T-cell (primary cell): ENCODE data around the gene ZNF672. TPM values are rescaled to one million over a fixed set of nuclear protein-coding genes. Genes with fewer than 3 reads are reported as not detected.
"Not testable (repeated sequence)": the region's sequence is repeated elsewhere in the genome, so short reads cannot be mapped to it uniquely, and the experiment has no call there.

Experiments used
- ATAC-seq, 4 experiments: fragments of 200-7000 bp in 3 of 4; fragments of 150-1000 bp in 1 of 4; cut with Tn5 transposase; replicated peaks in 1 of 4; 1 replicate in 3 of 4; 2 replicates in 1 of 4; pipeline ENCODE4 v1.10.0; 2021; ENCODE audit warnings: moderate library complexity in 3 of 4, mild to moderate bottlenecking in 2 of 4, moderate number of reproducible peaks in 1 of 4
- CTCF ChIA-PET, 2 donors: fragments of 300-600 bp; sonication (Branson Sonifier 250); formaldehyde crosslinking; loops; one replicate each; lab custom pipeline; 2022; ENCODE audit warnings: antibody characterized with exemption in 2 of 2; lab: Charles Lee
- POLR2A ChIA-PET, 2 donors: fragments of 300-600 bp; sonication (Branson Sonifier 250); formaldehyde crosslinking; loops; one replicate each; lab custom pipeline; 2022; ENCODE audit warnings: antibody characterized with exemption in 2 of 2; lab: Charles Lee
- DNase-seq, 35 experiments: peaks; one replicate each; pipeline versions ENCODE4 v3.0.0 to v3.0.0-alpha.2; 2013 to 2023
- H3K27ac ChIP-seq: one replicate; pipeline ENCODE4 v1.5.1; 2013; ENCODE audit warnings: low read length
- H3K27me3 ChIP-seq, 2 experiments: replicated peaks in 1 of 2; 1 replicate in 1 of 2; 2 replicates in 1 of 2; pipeline versions ENCODE4 v1.6.1 to v1.7.0; 2013; ENCODE audit warnings: low read length in 1 of 2, mixed read lengths in 1 of 2; ENCODE audit not compliant: control insufficient read depth in 2 of 2, insufficient read depth in 2 of 2; ENCODE audit errors: extremely low read depth in 1 of 2
- H3K36me3 ChIP-seq, 2 donors: 1 replicate in 1 of 2; 2 replicates in 1 of 2; pipeline versions ENCODE4 v1.6.1 to v1.7.0; 2013; ENCODE audit warnings: low read length in 1 of 2; ENCODE audit not compliant: control insufficient read depth in 2 of 2, insufficient read depth in 1 of 2; ENCODE audit errors: extremely low read depth in 1 of 2
- H3K4me1 ChIP-seq, 2 experiments: 1 replicate in 1 of 2; 2 replicates in 1 of 2; pipeline versions ENCODE4 v1.6.1 to v1.7.0; 2013; ENCODE audit warnings: low read length in 2 of 2, mixed read lengths in 1 of 2; ENCODE audit not compliant: insufficient read depth in 2 of 2, control insufficient read depth in 1 of 2; ENCODE audit errors: extremely low read depth in 1 of 2
- H3K4me3 ChIP-seq, 2 donors: 1 replicate in 1 of 2; 2 replicates in 1 of 2; pipeline versions ENCODE4 v1.5.1 to v1.7.0; 2013; ENCODE audit warnings: mild to moderate bottlenecking in 2 of 2, low read length in 1 of 2, moderate library complexity in 1 of 2; ENCODE audit not compliant: control insufficient read depth in 1 of 2; ENCODE audit errors: extremely low read depth in 1 of 2
- H3K9me3 ChIP-seq: 2 replicates; pipeline ENCODE4 v1.7.0; 2013
- H3K27ac Mint-ChIP-seq, 2 donors: one replicate each; pipeline ENCODE4 v1.8.0; 2020 to 2021; ENCODE audit warnings: mild to moderate bottlenecking in 2 of 2, mixed read lengths in 2 of 2
- H3K27me3 Mint-ChIP-seq, 2 donors: one replicate each; pipeline ENCODE4 v1.8.0; 2021 to 2022; ENCODE audit warnings: mixed read lengths in 2 of 2
- H3K36me3 Mint-ChIP-seq: one replicate; pipeline ENCODE4 v1.8.0; 2021; ENCODE audit warnings: mixed read lengths
- H3K4me1 Mint-ChIP-seq, 3 donors: one replicate each; pipeline ENCODE4 v1.8.0; 2020 to 2022; ENCODE audit warnings: mixed read lengths in 3 of 3, mild to moderate bottlenecking in 1 of 3
- H3K4me3 Mint-ChIP-seq, 3 donors: one replicate each; pipeline ENCODE4 v1.8.0; 2020 to 2022; ENCODE audit warnings: mild to moderate bottlenecking in 3 of 3, mixed read lengths in 3 of 3, moderate library complexity in 3 of 3
- H3K9me3 Mint-ChIP-seq, 3 donors: one replicate each; pipeline ENCODE4 v1.8.0; 2020 to 2022; ENCODE audit warnings: mixed read lengths in 3 of 3
- WGBS: methylation state at CpG from one replicate; pipeline ENCODE4 v1.1.5; 2013; ENCODE audit warnings: missing lambda C conversion rate; ENCODE audit not compliant: insufficient coverage; 5-methylcytosine and 5-hydroxymethylcytosine counted together
- total RNA-seq, 35 experiments: library from RNA in 6 of 35; stranded (reverse) in 6 of 35; fragments of 120-200 nt in 1 of 35; gene quantifications; one replicate each; pipeline versions ENCODE4 v1.2.1 to v1.2.4 and lab custom pipeline; 2013 to 2026

ZNF672 gene
- total RNA-seq (10 to 100 TPM; 27.7 to 46.7 (median 42.1) TPM), total RNA-seq (lab: John Stamatoyannopoulos, UW) (30.1 to 64.0 (median 49.3) reads per million in 29 experiments)
- 27.5 TPM for total RNA-seq (2013)

GRCh38 chr1:248837781-248838356 lies at the start of gene ZNF672:
TSS of gene ZNF672 (plus strand) at chr1:248838224. CDS start at chr1:248847275, 9,051 bp downstream.
- ChIA-PET POLR2A (interaction anchor here (0.5 to 1.4 kb wide), 9 partner anchors 9 to 76 kb away, joined by 3 to 11 read pairs (median 3); partner anchors contain the start of genes SH3BP5L (in 1 of the 2) and ZNF692 (in 1 of the 2)), CTCF (interaction anchor here (0.8 to 2.3 kb wide), 6 partner anchors 9 to 89 kb away, joined by 3 to 14 read pairs (median 4); partner anchors contain the start of genes SH3BP5L (in 1 of the 2) and ZNF692 (in 1 of the 2))
- under 1% methylated on average over 48 of the region's 48 CpGs for WGBS
- Histone ChIP-seq H3K4me1 (peaks cover 5 to 32% of the 10 kb centered on the region in 2 experiments), H3K27me3 (peaks cover 0 to 3% of the 10 kb centered on the region in 2 experiments), H3K4me3 (peak within 1 kb of the TSS; percentile 79 to 87), H3K9me3 (no peaks in the 10 kb centered on the region), H3K36me3 (no peaks in the 10 kb centered on the region), H3K27ac (peak within 1 kb of the TSS; percentile 97)
- Mint-ChIP-seq H3K27me3 (peaks cover 0 to 4% of the 10 kb centered on the region in 2 donors), H3K27ac (peak within 1 kb of the TSS; percentile 95 to 99), H3K9me3 (no peaks in the 10 kb centered on the region), H3K4me3 (no peak within 1 kb of the TSS), H3K4me1 (peaks cover 27 to 36% (median 29%) of the 10 kb centered on the region in 3 donors), H3K36me3 (no peaks in the 10 kb centered on the region)
- ATAC-seq, result peak; percentile 86 to 90 (median 86)
- peak; percentile 85 to 94 (median 91) for DNase-seq

DNA sequence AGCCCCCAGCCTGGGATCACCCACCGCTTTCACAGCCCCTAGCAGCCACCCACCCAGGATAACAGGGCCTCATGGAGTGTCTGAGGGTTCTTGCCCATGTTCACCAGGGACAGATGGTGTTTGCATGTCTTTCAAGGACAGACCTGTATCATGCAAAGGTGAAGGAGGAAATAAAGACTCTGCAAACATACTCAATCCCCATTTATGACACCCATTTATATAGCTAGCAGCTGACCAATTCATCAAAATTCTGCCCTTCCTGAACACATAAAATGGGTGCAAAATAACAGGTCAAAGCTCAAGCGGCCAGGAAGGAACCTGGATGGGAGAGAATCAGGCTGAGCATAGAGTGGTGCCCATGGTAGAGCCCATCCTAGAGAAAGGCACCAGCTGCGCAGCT lies 49.7 kb upstream of the ZNF672 start:
- H3K27me3 Mint-ChIP-seq, result peaks cover 2 to 10% of the 10 kb centered on the region in 2 donors
- H3K27me3 ChIP-seq, result peaks cover 0 to 21% of the 10 kb centered on the region in 2 experiments
- no peak for DNase-seq
- H3K27ac Mint-ChIP-seq, result no peak overlapping the region
- no peaks in the 10 kb centered on the region for H3K36me3 ChIP-seq
- no peak overlapping the region for H3K4me3 Mint-ChIP-seq
- no peak overlapping the region for H3K4me3 ChIP-seq
- ChIA-PET CTCF (no interaction called here), POLR2A (no interaction called here)
- H3K36me3 Mint-ChIP-seq, result no peaks in the 10 kb centered on the region
- ATAC-seq, result no peak
- H3K4me1 Mint-ChIP-seq, result no peaks in the 10 kb centered on the region
- no peaks in the 10 kb centered on the region for H3K9me3 ChIP-seq
- 75% methylated on average over 2 of the region's 3 CpGs for WGBS
- no peaks in the 10 kb centered on the region for H3K4me1 ChIP-seq
- H3K9me3 Mint-ChIP-seq, result no peaks in the 10 kb centered on the region
- no peak overlapping the region for H3K27ac ChIP-seq

- not testable (repeated sequence) for H3K9me3 Mint-ChIP-seq
Observed at GRCh38 chr1:248789337-248789736, 48.7 kb upstream of the ZNF672 start.

DNA sequence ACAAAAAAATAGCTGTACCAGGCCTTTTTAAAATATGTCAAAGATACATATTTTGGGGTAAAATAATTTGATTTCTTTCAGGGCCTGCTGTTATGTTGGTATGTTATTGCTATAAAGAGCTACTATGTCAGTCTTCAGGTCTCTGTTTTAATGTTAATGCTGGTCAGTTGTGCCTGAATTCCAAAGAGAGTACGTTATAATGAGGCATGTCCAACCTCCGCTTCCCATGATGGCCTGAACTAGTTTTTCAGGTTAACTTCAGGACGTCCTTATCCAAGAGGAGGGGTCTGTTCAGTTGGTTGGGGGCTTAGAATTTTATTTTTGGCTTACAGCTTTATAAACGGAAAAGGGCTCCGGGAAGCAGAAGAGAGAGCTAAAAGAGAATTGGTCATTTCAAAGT lies 47.6 kb upstream of the ZNF672 start:
- Histone ChIP-seq H3K27me3 (peaks cover 0 to 10% of the 10 kb centered on the region in 2 experiments), H3K27ac (no peak overlapping the region), H3K4me1 (no peaks in the 10 kb centered on the region), H3K9me3 (no peaks in the 10 kb centered on the region), H3K36me3 (no peaks in the 10 kb centered on the region), H3K4me3 (no peak overlapping the region)
- ATAC-seq, result no peak
- H3K27me3 Mint-ChIP-seq, result peaks cover 0 to 4% of the 10 kb centered on the region in 2 donors
- 82% methylated on average over 5 of the region's 5 CpGs for WGBS
- peaks cover 3% of the 10 kb centered on the region for H3K36me3 Mint-ChIP-seq
- H3K4me3 Mint-ChIP-seq, result no peak overlapping the region
- H3K4me1 Mint-ChIP-seq, result no peaks in the 10 kb centered on the region
- DNase-seq, result no peak
- POLR2A ChIA-PET, result no interaction called here
- H3K27ac Mint-ChIP-seq, result no peak overlapping the region
- CTCF ChIA-PET, result no interaction called here
- peaks cover 3 to 12% (median 6%) of the 10 kb centered on the region in 3 donors for H3K9me3 Mint-ChIP-seq

More at GRCh38 chr1:248789337-248789736, 48.7 kb upstream of the ZNF672 start:
- H3K4me1 Mint-ChIP-seq, POLR2A ChIA-PET, H3K4me3 Mint-ChIP-seq, H3K27ac Mint-ChIP-seq, H3K4me3 ChIP-seq, H3K27ac ChIP-seq, H3K27me3 Mint-ChIP-seq, CTCF ChIA-PET, ATAC-seq, H3K36me3 Mint-ChIP-seq, H3K9me3 ChIP-seq, H3K4me1 ChIP-seq, DNase-seq, H3K36me3 ChIP-seq: not testable (repeated sequence)
- WGBS, result no CpG with 5 or more reads among the region's 2 CpGs
- peaks cover 0 to 13% of the 10 kb centered on the region in 2 experiments for H3K27me3 ChIP-seq

- Histone ChIP-seq H3K27ac (no peak overlapping the region), H3K4me3 (no peak overlapping the region), H3K36me3 (no peaks in the 10 kb centered on the region), H3K27me3 (peaks cover 0 to 10% of the 10 kb centered on the region in 2 experiments), H3K9me3 (no peaks in the 10 kb centered on the region), H3K4me1 (no peaks in the 10 kb centered on the region)
- no peak overlapping the region for H3K4me3 Mint-ChIP-seq
- H3K36me3 Mint-ChIP-seq, result peaks cover 3% of the 10 kb centered on the region
- no CpG with 5 or more reads among the region's 4 CpGs for WGBS
- DNase-seq (no peak), ATAC-seq (no peak)
- ChIA-PET POLR2A (no interaction called here), CTCF (no interaction called here)
- H3K27me3 Mint-ChIP-seq, result peaks cover 0 to 4% of the 10 kb centered on the region in 2 donors
- no peak overlapping the region for H3K27ac Mint-ChIP-seq
- no peaks in the 10 kb centered on the region for H3K4me1 Mint-ChIP-seq
- H3K9me3 Mint-ChIP-seq, result peaks cover 3 to 18% (median 10%) of the 10 kb centered on the region in 3 donors
Observed at GRCh38 chr1:248791010-248791409, 47.0 kb upstream of the ZNF672 start.

GRCh38 chr1:248792342-248792741 lies 45.7 kb upstream of the ZNF672 start:
- 87% methylated on average over 3 of the region's 5 CpGs for WGBS
- H3K27ac Mint-ChIP-seq, result no peak overlapping the region
- ChIA-PET CTCF (no interaction called here), POLR2A (no interaction called here)
- Histone ChIP-seq H3K4me3 (no peak overlapping the region), H3K9me3 (no peaks in the 10 kb centered on the region), H3K4me1 (no peaks in the 10 kb centered on the region), H3K36me3 (no peaks in the 10 kb centered on the region), H3K27ac (no peak overlapping the region), H3K27me3 (peaks cover 0 to 10% of the 10 kb centered on the region in 2 experiments)
- H3K27me3 Mint-ChIP-seq, result peaks cover 0 to 3% of the 10 kb centered on the region in 2 donors
- H3K36me3 Mint-ChIP-seq, result peaks cover 3% of the 10 kb centered on the region
- ATAC-seq (no peak), DNase-seq (no peak)
- H3K9me3 Mint-ChIP-seq, result peaks cover 3 to 23% (median 12%) of the 10 kb centered on the region in 3 donors
- no peaks in the 10 kb centered on the region for H3K4me1 Mint-ChIP-seq
- no peak overlapping the region for H3K4me3 Mint-ChIP-seq
